Measurements from ENCODE around the gene LEPROT. TPM values are rescaled to one million over a fixed set of nuclear protein-coding genes. Genes with fewer than 3 reads are reported as not detected.

The LEPROT gene
- total RNA-seq, 1 donor from 2014 or later: 49.2 TPM

GRCh38 chr1:65440915-65441314 is 20.4 kb downstream of the LEPROT start:
- H3K4me1 Mint-ChIP-seq: no peaks in the 10 kb centered on the region
- no peaks in the 10 kb centered on the region for H4K20me1 ChIP-seq (ENCODE audit: low read depth)
- H3K4me2 ChIP-seq: no peak overlapping the region

GRCh38 chr1:65441464-65441863 is 21.0 kb downstream of the LEPROT start:
- H3K27ac Mint-ChIP-seq: no peak overlapping the region
- no peaks in the 10 kb centered on the region for H3K27me3 ChIP-seq
- no peaks in the 10 kb centered on the region for H3K4me1 ChIP-seq

More at GRCh38 chr1:65440915-65441314, 20.4 kb downstream of the LEPROT start:
- Histone ChIP-seq H2AFZ (replicated peaks) (no peak overlapping the region), H3K79me2 (ENCODE audit: low read depth) (no peaks in the 10 kb centered on the region), H3K9me3 (ENCODE audit: low read depth) (no peaks in the 10 kb centered on the region), H3K27me3 (no peaks in the 10 kb centered on the region), H3K4me1 (no peaks in the 10 kb centered on the region), H3K36me3 (no peaks in the 10 kb centered on the region), H3F3A (ENCODE audit: low read depth) (no peaks in the 10 kb centered on the region), H3K9ac (no peak overlapping the region), H3K4me3 (no peak overlapping the region), H3K27ac (no peak overlapping the region)
- Mint-ChIP-seq H3K27ac (no peak overlapping the region), H3K36me3 (no peaks in the 10 kb centered on the region), H3K9me3 (no peaks in the 10 kb centered on the region), H3K4me3 (no peak overlapping the region), H3K27me3 (ENCODE audit: insufficient read depth, low read depth) (no peaks in the 10 kb centered on the region)
- TF ChIP-seq EZH2 (IDR thresholded peaks at IDR 0.05) (no peak), EZH2phosphoT487 (IDR thresholded peaks at IDR 0.05) (no peak), CTCF (IDR thresholded peaks at IDR 0.05) (no peak)
- DNase-seq (ENCODE audit: low spot score): no peak

GRCh38 chr1:65442442-65442841 is 22.0 kb downstream of the LEPROT start:
- Histone ChIP-seq H3K4me3 (no peak overlapping the region), H3K79me2 (ENCODE audit: low read depth) (no peaks in the 10 kb centered on the region), H3F3A (ENCODE audit: low read depth) (no peaks in the 10 kb centered on the region), H3K27me3 (no peaks in the 10 kb centered on the region), H3K4me2 (no peak overlapping the region), H3K4me1 (no peaks in the 10 kb centered on the region), H4K20me1 (ENCODE audit: low read depth) (no peaks in the 10 kb centered on the region), H2AFZ (replicated peaks) (no peak overlapping the region), H3K9me3 (ENCODE audit: low read depth) (no peaks in the 10 kb centered on the region), H3K9ac (no peak overlapping the region), H3K27ac (no peak overlapping the region), H3K36me3 (no peaks in the 10 kb centered on the region)
- H3K27ac Mint-ChIP-seq: no peak overlapping the region
- H3K9me3 Mint-ChIP-seq: no peaks in the 10 kb centered on the region
- TF ChIP-seq CTCF (IDR thresholded peaks at IDR 0.05) (no peak), EZH2phosphoT487 (IDR thresholded peaks at IDR 0.05) (no peak), EZH2 (IDR thresholded peaks at IDR 0.05) (no peak)
- H3K4me1 Mint-ChIP-seq: no peaks in the 10 kb centered on the region
- no peak overlapping the region for H3K4me3 Mint-ChIP-seq
- no peaks in the 10 kb centered on the region for H3K36me3 Mint-ChIP-seq
- no peak for DNase-seq (ENCODE audit: low spot score)
- H3K27me3 Mint-ChIP-seq (ENCODE audit: insufficient read depth, low read depth): no peaks in the 10 kb centered on the region

More at GRCh38 chr1:65441464-65441863, 21.0 kb downstream of the LEPROT start:
- Mint-ChIP-seq H3K36me3 (no peaks in the 10 kb centered on the region), H3K9me3 (no peaks in the 10 kb centered on the region), H3K4me3 (no peak overlapping the region), H3K4me1 (no peaks in the 10 kb centered on the region), H3K27me3 (ENCODE audit: insufficient read depth, low read depth) (no peaks in the 10 kb centered on the region)
- H3K4me2 ChIP-seq: no peak overlapping the region
- no peak overlapping the region for H3K27ac ChIP-seq
- no peak for TF ChIP-seq CTCF (IDR thresholded peaks at IDR 0.05)
- TF ChIP-seq EZH2phosphoT487 (IDR thresholded peaks at IDR 0.05): no peak
- TF ChIP-seq EZH2 (IDR thresholded peaks at IDR 0.05): no peak
- H3F3A ChIP-seq (ENCODE audit: low read depth): no peaks in the 10 kb centered on the region
- no peaks in the 10 kb centered on the region for H4K20me1 ChIP-seq (ENCODE audit: low read depth)
- no peaks in the 10 kb centered on the region for H3K9me3 ChIP-seq (ENCODE audit: low read depth)
- no peak overlapping the region for H3K4me3 ChIP-seq
- H3K36me3 ChIP-seq: no peaks in the 10 kb centered on the region
- no peak overlapping the region for H3K9ac ChIP-seq
- no peak overlapping the region for H2AFZ ChIP-seq (replicated peaks)
- no peaks in the 10 kb centered on the region for H3K79me2 ChIP-seq (ENCODE audit: low read depth)
- no peak for DNase-seq (ENCODE audit: low spot score)
